AG04449 (cell line): Measurements from ENCODE around the gene SLC13A4.
"Not testable (repeated sequence)": the region's sequence is repeated elsewhere in the genome, so short reads cannot be mapped to it uniquely, and the experiment has no call there.

Experiments
- CTCF ChIA-PET: fragments of 350-600 bp; formaldehyde crosslinking; extraction: SDS; loops from one replicate; lab custom pipeline; 2021; ENCODE audit warnings: antibody characterized with exemption; lab: Yijun Ruan, JAX
- POLR2A ChIA-PET: fragments of 400-600, 350-600 bp; formaldehyde crosslinking; extraction: SDS; loops from one replicate; lab custom pipeline; 2020; ENCODE audit warnings: antibody characterized with exemption, inconsistent platforms; lab: Yijun Ruan, JAX
- DNase-seq: peaks from one replicate; pipeline ENCODE4 v3.0.0-alpha.2; 2010; ENCODE audit warnings: low read depth, low spot score
- H3K4me3 ChIP-seq: 2 replicates; pipeline ENCODE4 v1.5.1; 2011; ENCODE audit warnings: low read depth, mild to moderate bottlenecking, control low read depth, low read length
- CTCF ChIP-seq: IDR thresholded peaks from one replicate; pipeline ENCODE4 v1.5.1; 2011; ENCODE audit warnings: mild to moderate bottlenecking, moderate library complexity, low read length, control low read depth, inconsistent platforms; ENCODE audit not compliant: insufficient read depth; ENCODE audit errors: missing control alignments

SLC13A4 gene

GRCh38 chr7:135728136-135728669, at the start of gene SLC13A4:
Gene SLC13A4 (minus strand): TSS chr7:135728186. CDS start chr7:135727496, 690 bp downstream.
- ChIA-PET CTCF (interaction anchor here (0.7 to 1.3 kb wide), 5 partner anchors 13 to 69 kb away, joined by 3 to 6 read pairs (median 3); no protein-coding TSS in a partner anchor), POLR2A (interaction anchor here (0.6 kb wide), 1 partner anchor 18 kb away, joined by 3 read pairs; no protein-coding TSS in a partner anchor)
- no peak for DNase-seq
- no peak for TF ChIP-seq CTCF
- H3K4me3 ChIP-seq: no peak within 1 kb of the TSS

- POLR2A ChIA-PET, DNase-seq, H3K4me3 ChIP-seq: not testable (repeated sequence)
- CTCF ChIA-PET: interaction anchor here (1.8 to 1.9 kb wide), 2 partner anchors 25 to 102 kb away, joined by 6 to 7 read pairs; no protein-coding TSS in a partner anchor
Observed at GRCh38 chr7:135775915-135776314, 47.9 kb upstream of the SLC13A4 start.

- H3K4me3 ChIP-seq: no peak overlapping the region
- POLR2A ChIA-PET: no interaction called here
- no peak for TF ChIP-seq CTCF
- no peak for DNase-seq
- CTCF ChIA-PET: interaction anchor here (5.3 kb wide), 1 partner anchor 102 kb away, joined by 28 read pairs; no protein-coding TSS in a partner anchor
Observed at GRCh38 chr7:135775230-135775629, 47.2 kb upstream of the SLC13A4 start.

GRCh38 chr7:135774284-135774683, 46.3 kb upstream of the SLC13A4 start:
- POLR2A ChIA-PET: no interaction called here
- no peak for DNase-seq
- TF ChIP-seq CTCF: no peak
- no peak overlapping the region for H3K4me3 ChIP-seq
- CTCF ChIA-PET: interaction anchor here (1.0 to 5.3 kb wide), 3 partner anchors 15 to 101 kb away, joined by 3 to 28 read pairs (median 4); no protein-coding TSS in a partner anchor

GRCh38 chr7:135773464-135773863, 45.5 kb upstream of the SLC13A4 start:
- no peak for TF ChIP-seq CTCF
- ChIA-PET CTCF (interaction anchor here (1.0 to 5.3 kb wide), 6 partner anchors 17 to 499 kb away, joined by 3 to 28 read pairs (median 5); partner anchors contain the start of gene STMP1), POLR2A (no interaction called here)
- H3K4me3 ChIP-seq: no peak overlapping the region
- DNase-seq: no peak

- ChIA-PET POLR2A (no interaction called here), CTCF (interaction anchor here (1.0 to 5.3 kb wide), 7 partner anchors 26 to 499 kb away, joined by 3 to 28 read pairs (median 6); partner anchors contain the start of gene STMP1)
- no peak for TF ChIP-seq CTCF
- H3K4me3 ChIP-seq: no peak overlapping the region
- DNase-seq: no peak
Observed at GRCh38 chr7:135772639-135773222, 44.7 kb upstream of the SLC13A4 start.
